Measurements from ENCODE around the gene ADCK2.
"Not testable (repeated sequence)": the region's sequence is repeated elsewhere in the genome, so short reads cannot be mapped to it uniquely, and the experiment has no call there.

ADCK2 gene

DNA sequence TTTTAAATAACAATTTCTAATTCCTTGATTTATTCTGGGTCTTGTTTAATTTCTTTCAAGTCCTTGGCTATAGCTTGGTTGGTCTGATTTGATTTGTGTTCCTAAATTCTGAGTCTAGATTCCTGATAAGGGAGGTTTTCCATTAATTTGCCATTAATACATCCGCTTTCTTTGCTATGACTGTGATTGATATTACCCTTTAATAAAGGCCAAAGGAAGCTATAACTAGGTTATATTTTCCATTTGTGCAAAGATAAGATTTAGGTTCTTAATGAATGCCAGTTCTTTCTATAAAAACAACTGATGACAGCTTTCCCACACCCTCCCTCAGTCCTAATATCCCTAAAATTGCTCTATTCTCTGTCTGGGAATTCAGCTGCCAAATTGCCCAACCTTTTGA is 52.0 kb downstream of the ADCK2 start:
- TF ChIP-seq CTCF (IDR thresholded peaks at IDR 0.05; ENCODE audit: control insufficient read depth, extremely low read depth, insufficient read depth) = no peak

GRCh38 chr7:140726281-140726680 is 53.5 kb downstream of the ADCK2 start:
- no peak for DNase-seq (ENCODE audit: low read depth)
- TF ChIP-seq CTCF (IDR thresholded peaks at IDR 0.05; ENCODE audit: control insufficient read depth, extremely low read depth, insufficient read depth) = peak; percentile 69
- no peak overlapping the region for H3K4me3 ChIP-seq (ENCODE audit: low read depth, low read length)

More for the DNA sequence above, 52.0 kb downstream of the ADCK2 start:
- no peak for DNase-seq (ENCODE audit: low read depth)
- H3K4me3 ChIP-seq (ENCODE audit: low read depth, low read length) = no peak overlapping the region

DNA sequence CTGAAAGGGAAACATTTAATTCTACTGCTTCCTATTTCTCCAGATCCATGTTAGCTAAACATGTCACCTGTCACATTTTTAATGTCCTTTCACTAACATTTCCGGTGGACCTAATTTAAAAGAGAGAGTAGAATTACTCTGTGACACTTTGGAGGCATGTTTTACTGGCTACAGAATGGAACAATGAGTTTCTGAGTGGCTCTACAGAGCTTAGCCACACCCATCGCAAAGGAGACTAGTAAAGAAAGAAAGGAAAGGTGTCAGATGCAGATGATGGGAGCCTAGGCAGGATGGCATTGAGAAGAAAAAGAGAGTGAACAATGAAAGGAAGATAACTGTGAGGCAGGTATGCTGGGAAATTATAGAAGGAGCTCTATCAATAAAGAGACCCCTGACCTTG is 59.7 kb downstream of the ADCK2 start:
- H3K4me3 ChIP-seq (ENCODE audit: low read depth, low read length) = no peak overlapping the region
- DNase-seq (ENCODE audit: low read depth) = no peak
- TF ChIP-seq CTCF (IDR thresholded peaks at IDR 0.05; ENCODE audit: control insufficient read depth, extremely low read depth, insufficient read depth) = no peak

GRCh38 chr7:140734096-140734495 is 61.4 kb downstream of the ADCK2 start:
- H3K4me3 ChIP-seq (ENCODE audit: low read depth, low read length) = no peak overlapping the region
- DNase-seq (ENCODE audit: low read depth) = no peak
- no peak for TF ChIP-seq CTCF (IDR thresholded peaks at IDR 0.05; ENCODE audit: control insufficient read depth, extremely low read depth, insufficient read depth)

GRCh38 chr7:140734729-140735128 is 62.0 kb downstream of the ADCK2 start:
- H3K4me3 ChIP-seq (ENCODE audit: low read depth, low read length) = no peak overlapping the region
- no peak for TF ChIP-seq CTCF (IDR thresholded peaks at IDR 0.05; ENCODE audit: control insufficient read depth, extremely low read depth, insufficient read depth)
- no peak for DNase-seq (ENCODE audit: low read depth)

DNA sequence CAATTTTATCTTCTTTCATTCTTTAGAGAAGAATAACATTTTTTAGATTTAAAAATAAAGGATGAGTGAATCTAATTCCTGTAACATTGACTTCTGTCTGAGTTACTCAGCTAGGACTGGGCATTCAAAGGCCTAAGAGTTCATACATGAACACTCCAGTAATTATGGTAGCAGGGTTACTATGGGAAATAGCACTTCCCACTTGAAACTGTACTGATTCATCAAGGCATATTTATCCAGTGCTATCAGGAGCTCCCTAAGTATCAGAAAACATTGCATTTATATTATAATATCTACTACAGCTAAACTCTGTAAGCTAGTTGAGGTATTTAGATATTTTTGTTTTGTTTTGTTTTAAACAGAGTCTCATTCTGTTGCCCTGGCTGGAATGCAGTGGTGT is 65.5 kb downstream of the ADCK2 start:
- no peak for TF ChIP-seq CTCF (IDR thresholded peaks at IDR 0.05; ENCODE audit: control insufficient read depth, extremely low read depth, insufficient read depth)
- no peak for DNase-seq (ENCODE audit: low read depth)
- no peak overlapping the region for H3K4me3 ChIP-seq (ENCODE audit: low read depth, low read length)

- not testable (repeated sequence) for DNase-seq (ENCODE audit: low read depth)
Observed at GRCh38 chr7:140743255-140743654, 70.5 kb downstream of the ADCK2 start.

More at GRCh38 chr7:140743255-140743654, 70.5 kb downstream of the ADCK2 start:
- H3K4me3 ChIP-seq (ENCODE audit: low read depth, low read length) = not testable (repeated sequence)
